Measurements from ENCODE around the gene ELK3. TPM values are rescaled to one million over a fixed set of nuclear protein-coding genes. Genes with fewer than 3 reads are reported as not detected.

The ELK3 gene
- total and polyA plus RNA-seq, 2 of the 13 experiments (the other 11 are each of a cell fraction or from before 2014, with no cell fraction given) = 2.9 to 3.2 TPM

- no peak for ATAC-seq
- peaks cover 8 to 45% of the 10 kb centered on the region in 2 experiments for H3K36me3 ChIP-seq (replicated peaks in 1 of 2; ENCODE audit: control insufficient read depth in 1 of 2, insufficient read depth in 2 of 2, low read length in 2 of 2)
- no peaks in the 10 kb centered on the region for H3K4me1 ChIP-seq (ENCODE audit: insufficient read depth, low read length)
- H3K9ac ChIP-seq (ENCODE audit: insufficient read depth, low read depth, low read length) = no peak overlapping the region
- H4K20me1 ChIP-seq (ENCODE audit: insufficient read depth, low read length) = no peaks in the 10 kb centered on the region
- DNase-seq (ENCODE audit: low spot score) = no peak
- ChIA-PET POLR2A (no interaction called here), CTCF (ENCODE audit: low intra/inter-chr PET ratio, low total read pairs) (no interaction called here)
- H3K79me2 ChIP-seq (ENCODE audit: insufficient read depth, low read length) = no peaks in the 10 kb centered on the region
- no peak overlapping the region for H3K4me3 ChIP-seq (replicated peaks in 1 of 3; ENCODE audit: insufficient read depth in 1 of 3, low read depth in 2 of 3, low read length in 3 of 3)
- no peaks in the 10 kb centered on the region for H3K9me3 ChIP-seq (ENCODE audit: low read length)
- TF ChIP-seq FOXJ3 (CRISPR knock-in tag; IDR thresholded peaks at IDR 0.05; ENCODE audit: borderline replicate concordance) (no peak), KDM2A (CRISPR knock-in tag; IDR thresholded peaks at IDR 0.05; ENCODE audit: borderline replicate concordance, low read depth) (no peak), TCF12 (IDR thresholded peaks at IDR 0.05) (no peak), TCF12 (CRISPR knock-in tag; IDR thresholded peaks at IDR 0.05) (no peak), ZNF3 (CRISPR knock-in tag; IDR thresholded peaks at IDR 0.05) (no peak), ZBTB2 (CRISPR knock-in tag; IDR thresholded peaks at IDR 0.05; ENCODE audit: low read depth) (no peak), RBAK (CRISPR knock-in tag; IDR thresholded peaks at IDR 0.05) (no peak), KDM1A (CRISPR knock-in tag; IDR thresholded peaks at IDR 0.05) (no peak), ZBTB8A (CRISPR knock-in tag; IDR thresholded peaks at IDR 0.05; ENCODE audit: borderline replicate concordance, low read depth) (no peak), ZNF605 (CRISPR knock-in tag; IDR thresholded peaks at IDR 0.05) (no peak), SP5 (CRISPR knock-in tag; IDR thresholded peaks at IDR 0.05; ENCODE audit: borderline replicate concordance, low read depth) (no peak), ZNF512B (CRISPR knock-in tag; IDR thresholded peaks at IDR 0.05; ENCODE audit: borderline replicate concordance) (no peak), ZNF878 (CRISPR knock-in tag; IDR thresholded peaks at IDR 0.05) (no peak), REXO4 (CRISPR knock-in tag; IDR thresholded peaks at IDR 0.05; ENCODE audit: borderline replicate concordance) (no peak), ZNF7 (CRISPR knock-in tag; IDR thresholded peaks at IDR 0.05) (no peak), HOXA9 (CRISPR knock-in tag; IDR thresholded peaks at IDR 0.05; ENCODE audit: borderline replicate concordance) (no peak)
- TF ChIP-seq, protein P1, sequence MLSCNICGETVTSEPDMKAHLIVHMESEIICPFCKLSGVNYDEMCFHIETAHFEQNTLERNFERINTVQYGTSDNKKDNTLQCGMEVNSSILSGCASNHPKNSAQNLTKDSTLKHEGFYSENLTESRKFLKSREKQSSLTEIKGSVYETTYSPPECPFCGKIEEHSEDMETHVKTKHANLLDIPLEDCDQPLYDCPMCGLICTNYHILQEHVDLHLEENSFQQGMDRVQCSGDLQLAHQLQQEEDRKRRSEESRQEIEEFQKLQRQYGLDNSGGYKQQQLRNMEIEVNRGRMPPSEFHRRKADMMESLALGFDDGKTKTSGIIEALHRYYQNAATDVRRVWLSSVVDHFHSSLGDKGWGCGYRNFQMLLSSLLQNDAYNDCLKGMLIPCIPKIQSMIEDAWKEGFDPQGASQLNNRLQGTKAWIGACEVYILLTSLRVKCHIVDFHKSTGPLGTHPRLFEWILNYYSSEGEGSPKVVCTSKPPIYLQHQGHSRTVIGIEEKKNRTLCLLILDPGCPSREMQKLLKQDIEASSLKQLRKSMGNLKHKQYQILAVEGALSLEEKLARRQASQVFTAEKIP (CRISPR knock-in tag; IDR thresholded peaks at IDR 0.05; ENCODE audit: borderline replicate concordance) = no peak
- no peak overlapping the region for H3K27ac ChIP-seq (ENCODE audit: extremely low read length, insufficient read depth, low read length)
- no TSS peak for BruUV-seq (replicated peaks)
- H2AFZ ChIP-seq (ENCODE audit: low read length) = no peak overlapping the region
- in situ Hi-C loops (cut with HindIII; ENCODE audit: extremely low pct_ligation_motif_present, low pct_unique_long_range_greater_than_20kb) (no loop called here), intact Hi-C loops (cut with micrococcal nuclease; ENCODE audit: unreplicated experiment) (no loop called here)
- FAIRE-seq = no peak
- no peaks in the 10 kb centered on the region for H3K27me3 ChIP-seq (ENCODE audit: control insufficient read depth in 1 of 2, insufficient read depth in 2 of 2, low read length in 2 of 2)
- H3K4me2 ChIP-seq (ENCODE audit: low read depth, low read length) = no peak overlapping the region
Measured at GRCh38 chr12:96285158-96285557, 91.0 kb downstream of the ELK3 start.

Data from HepG2 (cell line).